PFSK-1 (cell line): ENCODE results near the gene AP2B1.

Experiments used
- FOXP2 ChIP-seq: optimal IDR thresholded peaks from 2 replicates; pipeline ENCODE3; 2011; ENCODE audit warnings: borderline replicate concordance, control low read depth, inconsistent platforms; ENCODE audit not compliant: insufficient read depth; ENCODE audit errors: extremely low read length, extremely low read depth
- POLR2AphosphoS5 ChIP-seq: IDR thresholded peaks from 2 replicates; pipeline ENCODE4 v1.6.1; 2012; ENCODE audit warnings: low read depth, mild to moderate bottlenecking, control low read depth, low read length, moderate library complexity
- REST ChIP-seq, 2 experiments: IDR thresholded peaks; 2 replicates each; pipeline versions ENCODE4 v1.6.1 to v1.8.0; 2011 to 2012; ENCODE audit warnings: low read depth in 2 of 2, low read length in 2 of 2, control low read depth in 1 of 2, inconsistent platforms in 1 of 2, mild to moderate bottlenecking in 1 of 2, moderate library complexity in 1 of 2; ENCODE audit not compliant: insufficient read depth in 1 of 2
- SIN3A ChIP-seq: IDR thresholded peaks from 2 replicates; pipeline ENCODE4 v1.6.1; 2012; ENCODE audit warnings: mild to moderate bottlenecking, low read length, moderate library complexity, borderline replicate concordance; ENCODE audit not compliant: insufficient read depth
- TAF1 ChIP-seq: IDR thresholded peaks from 2 replicates; pipeline ENCODE4 v1.6.1; 2012; ENCODE audit warnings: low read length, control low read depth, borderline replicate concordance; ENCODE audit not compliant: insufficient read depth

The AP2B1 gene

DNA sequence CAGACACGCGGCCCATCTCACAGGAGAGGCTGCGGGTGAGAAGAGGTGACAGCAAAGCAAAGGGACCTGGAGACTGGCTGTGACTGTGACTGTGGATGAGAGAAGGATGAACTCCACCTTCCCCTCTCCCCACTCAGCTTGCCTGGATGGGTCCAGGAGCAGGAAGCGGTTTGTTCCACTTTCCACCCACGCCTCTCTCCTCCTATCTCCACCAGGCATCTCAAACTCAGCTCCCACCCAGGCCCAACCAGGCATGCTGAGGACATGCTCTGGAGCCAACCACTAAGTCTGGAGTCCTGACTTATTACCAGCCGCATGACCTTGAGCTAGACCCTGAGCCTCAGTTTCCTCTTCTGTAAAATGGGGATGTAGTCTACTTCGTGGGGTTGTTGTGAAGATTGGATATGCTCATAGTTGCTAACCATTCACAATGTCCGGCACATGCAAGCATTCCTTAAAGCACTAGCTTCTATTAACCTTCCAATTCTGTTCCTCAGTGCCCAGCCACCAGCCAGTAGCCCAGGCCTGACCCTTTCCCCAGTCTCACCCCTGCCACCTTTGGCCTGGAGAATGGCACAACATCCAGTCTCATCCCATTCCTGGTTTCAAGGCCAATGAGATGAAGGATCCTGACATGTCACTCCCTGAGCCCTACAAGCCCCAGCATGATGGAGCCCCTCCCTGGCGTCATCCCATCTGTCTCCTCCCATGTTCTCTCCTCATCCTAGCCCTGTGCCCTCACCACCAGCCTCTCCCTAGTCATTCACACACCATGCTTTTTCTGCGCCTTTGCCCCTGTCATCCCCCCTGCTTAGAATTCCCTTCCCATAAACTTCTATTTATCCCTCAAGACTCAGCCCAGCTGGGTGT, 163.6 kb downstream of the AP2B1 start:
- TF ChIP-seq SIN3A (no peak), TAF1 (no peak), FOXP2 (no peak), POLR2AphosphoS5 (no peak), REST (IDR thresholded peaks at IDR 0.05; ENCODE audit: insufficient read depth in 1 of 2, low read depth in 2 of 2, low read length in 2 of 2) (no peak)

GRCh38 chr17:35752471-35752870, 165.3 kb downstream of the AP2B1 start:
- TF ChIP-seq REST (IDR thresholded peaks at IDR 0.05; ENCODE audit: insufficient read depth in 1 of 2, low read depth in 2 of 2, low read length in 2 of 2) (no peak), FOXP2 (no peak), SIN3A (no peak), TAF1 (no peak)

GRCh38 chr17:35752945-35753764, 166.0 kb downstream of the AP2B1 start, which contains the start of gene GAS2L2:
TSS of gene GAS2L2 (minus strand) at chr17:35753239. CDS start at chr17:35752850, 389 bp downstream.
- no peak for TF ChIP-seq FOXP2
- TF ChIP-seq TAF1: no peak
- TF ChIP-seq POLR2AphosphoS5: no peak
- no peak for TF ChIP-seq SIN3A
- no peak for TF ChIP-seq REST (IDR thresholded peaks at IDR 0.05; ENCODE audit: insufficient read depth in 1 of 2, low read depth in 2 of 2, low read length in 2 of 2)

DNA sequence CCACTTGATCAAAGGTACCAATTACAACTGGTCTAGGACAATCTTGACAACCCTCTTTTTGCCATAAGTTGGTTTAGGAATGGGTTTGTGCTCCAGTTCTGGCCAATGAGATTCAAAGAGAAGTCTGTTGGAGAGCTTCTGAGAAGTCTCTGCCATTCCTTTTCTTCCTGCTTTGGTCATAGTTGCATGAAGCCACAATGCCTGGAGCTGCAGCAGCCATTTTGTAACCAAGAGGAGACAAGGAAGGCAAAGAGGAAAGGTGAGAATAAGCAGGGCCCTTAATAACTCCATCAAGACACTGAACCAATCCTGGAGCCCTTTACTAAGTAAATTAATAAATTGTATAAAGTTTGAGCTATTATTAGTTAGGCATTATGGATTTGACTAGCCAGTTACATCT, 170.1 kb downstream of the AP2B1 start:
- TF ChIP-seq REST (IDR thresholded peaks at IDR 0.05; ENCODE audit: insufficient read depth in 1 of 2, low read depth in 2 of 2, low read length in 2 of 2) (no peak), POLR2AphosphoS5 (no peak), FOXP2 (no peak), TAF1 (no peak), SIN3A (no peak)
